Stromal cell of bone marrow (primary cell): ENCODE results near the gene CACNG4.

ENCODE experiments used
- DNase-seq: peaks from one replicate; pipeline ENCODE4 v3.0.0-alpha.2; 2012; ENCODE audit warnings: low read depth

CACNG4 gene

DNA sequence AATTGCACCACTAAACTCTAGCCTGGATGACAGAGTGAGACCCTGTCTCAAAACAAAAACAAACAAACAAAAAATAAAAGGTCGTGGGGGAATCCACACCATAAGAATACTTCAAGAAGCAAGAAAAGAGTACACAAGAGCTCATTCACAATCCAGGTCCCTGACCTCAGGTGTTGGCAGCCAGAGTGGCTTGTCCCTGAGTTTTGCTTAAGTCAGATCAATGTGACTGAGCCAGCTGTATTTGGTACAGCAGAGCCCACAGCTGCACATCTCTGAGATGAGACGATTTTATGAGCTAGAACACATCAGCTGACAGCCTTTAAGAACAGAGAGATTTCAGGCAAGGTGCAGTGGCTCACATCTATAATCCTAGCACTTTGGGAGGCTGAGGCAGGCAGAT lies 102.2 kb downstream of the CACNG4 start:
- DNase-seq, result no peak

DNA sequence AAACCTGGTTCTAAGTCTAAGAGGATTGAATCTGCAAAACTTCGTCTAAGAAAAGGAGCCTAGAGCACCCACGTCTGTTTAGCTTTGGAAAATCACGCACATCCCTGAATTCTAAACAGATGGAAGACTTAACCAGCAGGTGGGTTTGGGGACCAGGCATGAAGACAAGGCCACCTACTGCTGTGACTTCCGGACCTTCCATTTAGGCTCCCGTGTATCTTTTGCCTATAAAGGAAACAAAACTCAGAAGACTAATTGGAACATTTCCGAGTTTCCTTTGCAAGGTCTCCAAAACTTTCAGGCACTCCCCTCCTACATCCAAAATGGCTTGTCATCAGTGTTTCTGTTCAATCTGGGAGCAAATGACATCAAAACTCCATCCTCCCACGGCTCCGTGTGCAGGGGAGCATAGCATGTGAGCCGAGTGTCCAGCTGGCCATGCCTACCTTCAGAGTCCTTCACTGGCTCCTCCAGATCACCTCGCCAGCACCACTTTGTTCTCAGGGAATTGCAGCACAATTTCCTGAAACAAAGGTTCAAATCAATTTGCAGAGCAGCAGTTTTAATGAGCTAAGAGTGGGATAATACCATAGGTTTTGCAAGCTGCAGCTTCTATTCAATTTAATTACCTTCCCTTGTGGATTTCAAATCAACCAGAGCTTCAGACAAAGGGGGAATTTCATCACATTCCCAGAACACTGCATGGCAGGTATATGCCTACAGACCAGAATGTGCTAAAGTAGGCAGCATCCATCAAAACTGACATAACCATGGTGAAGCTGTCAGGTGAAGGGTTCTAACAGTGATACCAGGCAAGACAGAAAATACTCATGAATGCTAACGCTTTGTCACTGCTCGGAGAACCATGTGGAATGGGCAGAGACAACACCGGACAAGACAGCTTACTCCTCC lies 103.3 kb downstream of the CACNG4 start:
- no peak for DNase-seq

DNA sequence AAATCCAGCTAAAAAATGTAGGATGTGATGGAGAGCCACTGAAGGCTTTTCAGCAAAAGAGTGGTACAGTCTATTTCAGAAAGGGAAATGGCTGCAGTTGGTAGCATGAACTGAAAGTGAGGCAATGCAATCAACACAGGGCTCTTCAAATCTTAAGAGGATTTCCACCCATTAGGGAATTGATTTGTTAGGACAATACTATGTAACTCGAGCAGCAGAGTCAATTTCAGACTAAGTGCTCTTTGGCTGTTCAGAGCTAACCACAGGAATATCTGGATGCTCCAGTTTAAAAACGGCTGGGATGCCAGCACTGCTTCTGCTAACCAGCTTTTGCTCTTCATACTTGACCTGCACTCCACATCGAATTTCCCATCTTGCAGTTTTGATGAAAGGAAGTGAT lies 104.5 kb downstream of the CACNG4 start:
- DNase-seq, result no peak

DNA sequence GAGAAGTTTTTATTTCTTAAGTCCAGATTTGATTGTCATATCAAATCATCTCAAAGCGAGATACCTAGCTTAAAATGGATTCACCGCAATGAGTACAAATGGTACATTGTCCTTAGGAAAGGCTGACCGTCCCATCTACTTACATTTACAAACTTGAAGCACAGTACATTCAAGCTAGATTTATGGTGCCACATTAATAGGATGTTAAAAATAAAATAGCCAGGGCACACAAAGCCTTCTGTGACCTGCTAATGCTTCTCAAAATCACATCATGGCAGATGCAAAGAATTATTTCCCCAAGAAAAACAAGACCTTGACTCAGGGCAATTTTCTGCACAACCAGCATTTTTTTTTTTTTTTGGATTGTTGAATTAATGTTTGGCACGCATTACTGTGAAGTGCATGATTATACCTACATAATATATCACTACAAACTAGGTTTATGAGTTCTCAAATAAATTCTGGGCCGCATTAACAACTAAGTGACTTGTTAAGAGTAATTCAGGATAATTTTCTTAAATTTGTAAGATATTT lies 105.2 kb downstream of the CACNG4 start:
- DNase-seq, result no peak

DNA sequence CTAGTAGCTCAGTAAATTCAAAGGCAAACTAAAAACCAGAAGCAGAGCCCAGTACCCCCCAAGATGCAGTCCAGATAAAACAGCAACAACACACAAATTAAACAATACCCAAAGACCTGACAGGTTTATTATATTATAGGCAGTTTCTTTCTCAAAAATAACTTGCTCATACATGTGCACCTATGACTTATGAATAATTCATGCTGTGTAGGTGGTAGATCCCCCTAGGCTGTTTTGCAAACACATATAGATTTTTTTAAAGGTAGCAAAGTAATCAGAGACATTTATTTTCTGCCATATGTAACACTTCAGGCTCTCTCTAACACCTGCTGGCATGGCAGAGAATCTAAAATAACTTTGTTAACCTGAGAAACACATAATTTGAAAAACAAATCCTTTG lies 107.1 kb downstream of the CACNG4 start:
- DNase-seq, result no peak

DNA sequence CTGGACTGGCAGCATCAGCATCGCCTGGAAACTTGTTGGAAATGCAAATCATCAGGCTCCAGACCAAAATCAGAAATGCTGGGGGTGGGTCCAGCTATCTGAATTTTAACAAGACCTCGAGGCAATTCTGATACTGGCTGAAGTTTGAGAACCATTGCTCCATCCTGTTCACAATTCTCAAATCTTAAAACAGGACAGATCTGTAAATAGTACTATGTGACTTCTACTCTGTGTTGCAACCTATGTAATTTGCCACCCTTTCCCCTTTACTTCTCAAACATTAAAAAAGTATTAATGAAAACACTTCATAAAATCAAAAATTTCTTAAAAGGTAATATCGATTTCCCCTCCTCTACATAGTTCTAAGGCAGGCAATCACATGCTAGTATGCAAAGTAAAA lies 108.4 kb downstream of the CACNG4 start:
- no peak for DNase-seq

DNA sequence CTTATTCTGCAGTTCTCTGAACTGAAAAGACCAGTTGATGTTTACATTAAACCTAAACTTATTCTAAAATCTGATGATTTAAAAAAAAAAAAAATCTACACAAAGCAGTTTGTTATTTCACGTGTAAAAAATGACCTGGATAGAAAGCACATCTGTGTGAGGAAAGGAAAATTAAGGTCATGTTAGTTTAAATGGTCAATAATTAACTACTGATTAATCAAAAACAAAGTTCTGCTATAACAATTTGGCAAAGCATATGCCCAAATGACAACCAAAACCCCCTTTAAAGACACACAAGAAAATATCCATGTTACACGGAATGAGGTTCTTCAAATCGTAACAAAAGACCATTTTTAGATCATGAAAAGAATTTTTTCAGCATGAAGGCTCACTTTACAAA lies 110.3 kb downstream of the CACNG4 start:
- DNase-seq, result no peak

DNA sequence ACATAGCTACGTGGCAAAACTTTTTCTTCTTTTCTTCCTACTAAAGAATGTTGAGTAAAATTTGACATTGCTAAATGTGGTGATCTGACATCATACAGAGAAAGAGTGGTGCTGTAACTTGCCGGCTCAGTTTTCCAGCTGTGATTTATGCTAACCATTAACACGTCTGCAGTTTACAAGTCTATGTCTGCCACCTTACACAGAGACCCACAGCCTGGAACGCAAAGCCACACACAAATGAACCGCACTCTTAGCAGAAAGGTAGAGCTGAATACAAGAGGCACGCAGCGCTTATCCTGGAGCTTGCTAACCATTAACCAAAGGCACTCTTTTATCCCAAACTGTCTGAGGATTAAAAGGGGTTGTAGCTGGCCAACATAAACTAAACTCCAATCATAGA lies 111.8 kb downstream of the CACNG4 start:
- DNase-seq, result no peak

DNA sequence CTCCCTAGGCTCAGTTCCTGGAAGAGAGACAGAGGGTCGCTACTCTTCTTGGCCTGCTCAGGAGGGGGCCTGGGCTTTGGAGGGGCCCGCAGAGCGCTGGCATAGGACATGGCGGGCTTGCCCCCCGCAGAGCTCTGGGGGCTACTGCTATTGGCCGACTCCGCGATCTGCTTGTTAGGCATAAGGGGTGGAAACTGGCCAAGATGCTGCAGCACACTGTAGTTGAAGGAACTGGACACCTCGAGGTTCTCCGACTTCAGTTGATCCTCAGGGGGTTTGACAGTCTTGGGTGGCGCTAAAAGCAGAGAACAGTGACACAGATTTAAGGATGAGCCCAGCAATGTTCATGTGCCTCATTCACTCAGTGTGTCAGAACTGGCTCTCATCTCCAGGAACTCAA lies 113.8 kb downstream of the CACNG4 start:
- DNase-seq, result no peak

DNA sequence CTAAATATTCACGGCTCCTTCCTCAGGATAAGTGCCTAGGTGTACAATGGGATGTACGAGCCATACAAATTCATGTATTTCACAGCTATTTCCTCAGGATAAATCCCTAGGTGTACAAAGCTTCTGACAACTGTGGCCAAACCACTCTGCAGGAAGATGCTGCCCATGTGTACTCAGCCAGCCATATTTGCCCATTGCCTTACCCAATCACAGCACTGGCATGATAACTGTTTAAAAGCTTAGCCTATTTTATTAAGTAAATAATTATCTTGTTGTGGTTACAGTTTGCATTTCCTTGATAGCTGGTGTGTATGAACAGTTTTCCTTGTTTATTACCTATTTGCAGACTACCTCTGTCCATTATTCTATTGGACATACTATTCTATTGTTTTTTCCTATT lies 115.0 kb downstream of the CACNG4 start:
- no peak for DNase-seq

DNA sequence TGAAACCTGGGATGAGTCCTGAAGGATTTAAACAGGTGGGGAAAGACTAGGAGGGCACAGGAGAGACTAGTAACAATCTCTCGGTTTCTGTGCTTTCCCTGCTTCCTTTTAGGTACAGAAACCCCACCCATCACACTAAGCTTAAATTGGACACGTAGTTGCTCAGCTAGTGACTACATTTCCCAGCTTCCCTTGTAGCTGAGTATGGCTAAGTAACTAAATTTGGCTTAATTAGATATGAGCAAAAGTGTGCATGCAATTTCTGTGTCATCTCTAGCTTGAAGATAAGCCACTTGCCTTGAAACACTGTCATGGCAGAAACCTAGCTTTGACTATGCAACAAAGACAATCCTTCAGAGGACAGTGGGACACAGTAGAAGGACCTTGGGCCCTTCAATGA lies 116.3 kb downstream of the CACNG4 start:
- no peak for DNase-seq

DNA sequence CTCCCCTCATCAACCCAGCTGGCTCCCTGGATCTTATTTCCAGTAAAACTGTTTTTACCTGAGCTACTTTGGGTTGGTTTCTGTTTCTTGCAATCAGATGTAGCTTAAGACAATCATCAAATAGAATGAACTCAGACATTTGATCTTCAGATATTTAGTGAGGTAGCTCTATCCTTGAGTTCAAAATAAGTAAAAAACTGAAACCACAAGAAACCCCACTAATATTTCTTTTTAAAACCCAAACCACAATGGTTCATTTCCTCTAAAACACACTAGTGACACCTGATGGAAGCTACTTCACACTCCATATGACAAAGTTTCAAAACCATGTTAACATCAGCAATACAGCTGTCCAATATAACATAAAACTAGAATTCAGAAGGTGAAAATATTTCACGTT lies 117.6 kb downstream of the CACNG4 start:
- no peak for DNase-seq
